IMR-90 (cell line): ENCODE results near the gene RTP4.

ENCODE experiments used
- BHLHE40 ChIP-seq: fragments of 150-350 bp; IDR thresholded peaks from 2 replicates; pipeline ENCODE4 v1.6.1; 2016; ENCODE audit warnings: mild to moderate bottlenecking, low read depth, low read length
- CTCF ChIP-seq: conservative IDR thresholded peaks from 2 replicates; pipeline ENCODE4 v1.5.1; 2012; ENCODE audit warnings: mild to moderate bottlenecking, low read depth, low read length, improper control_type of control experiment
- POLR2A ChIP-seq: IDR thresholded peaks from 2 replicates; pipeline ENCODE4 v1.6.1; 2012; ENCODE audit warnings: mild to moderate bottlenecking, low read depth, low read length
- RCOR1 ChIP-seq: IDR thresholded peaks from 2 replicates; pipeline ENCODE4 v1.6.1; 2012; ENCODE audit warnings: mild to moderate bottlenecking, low read length, improper control_type of control experiment; ENCODE audit not compliant: insufficient replicate concordance
- RFX5 ChIP-seq: IDR thresholded peaks from 2 replicates; pipeline ENCODE4 v1.8.0; 2012; ENCODE audit warnings: low read depth, mild to moderate bottlenecking, low read length, moderate library complexity
- USF2 ChIP-seq: fragments of 150-350 bp; IDR thresholded peaks from 2 replicates; pipeline ENCODE4 v1.6.1; 2017; ENCODE audit warnings: mild to moderate bottlenecking, antibody characterized with exemption, low read length, low read depth

- TF ChIP-seq CTCF (no peak), POLR2A (no peak), RFX5 (no peak), USF2 (no peak), BHLHE40 (no peak), RCOR1 (no peak)
Measured at GRCh38 chr3:187334904-187335303, 33.3 kb upstream of the RTP4 start.
